Stimulated activated CD8-positive, alpha-beta memory T cell treated with anti-CD3 and anti-CD28 coated beads, Interleukin-15, amount 100 ng/mL, for 1 hour (primary cell): ENCODE data around the gene RNU1-2.
"Not testable (repeated sequence)": the region's sequence is repeated elsewhere in the genome, so short reads cannot be mapped to it uniquely, and the experiment has no call there.

Experiments used
- DNase-seq: peaks from one replicate; pipeline ENCODE4 v3.0.0-alpha.2; 2020; ENCODE audit warnings: low read depth

Gene RNU1-2

GRCh38 chr1:16911851-16912721 is 16.3 kb downstream of the RNU1-2 start:
- not testable (repeated sequence) for DNase-seq

- not testable (repeated sequence) for DNase-seq
These were observed 17.0 kb downstream of the RNU1-2 start for GRCh38 chr1:16912742-16913141.

- DNase-seq, result no peak
These were observed 17.5 kb downstream of the RNU1-2 start for GRCh38 chr1:16913181-16913832.

GRCh38 chr1:16913833-16914662 is 18.3 kb downstream of the RNU1-2 start:
- DNase-seq, result peak; percentile 90

GRCh38 chr1:16914928-16915626 is 19.3 kb downstream of the RNU1-2 start:
- DNase-seq, result not testable (repeated sequence)

- DNase-seq, result no peak
These were observed 19.8 kb downstream of the RNU1-2 start for GRCh38 chr1:16915627-16915973.

GRCh38 chr1:16916036-16916880 is 20.5 kb downstream of the RNU1-2 start:
- not testable (repeated sequence) for DNase-seq

GRCh38 chr1:16918371-16918770 is 22.6 kb downstream of the RNU1-2 start:
- DNase-seq, result no peak

- DNase-seq, result not testable (repeated sequence)
These were observed 23.3 kb downstream of the RNU1-2 start for GRCh38 chr1:16918936-16919665.

GRCh38 chr1:16920951-16921350 is 25.2 kb downstream of the RNU1-2 start:
- DNase-seq, result no peak

GRCh38 chr1:16921391-16922185 is 25.8 kb downstream of the RNU1-2 start, which contains the start of gene CROCC:
Gene CROCC, plus strand, starts transcription at chr1:16921931. Its CDS starts 88 bp downstream, at chr1:16922019.
- DNase-seq, result peak; percentile 19

- DNase-seq, result no peak
These were observed 26.7 kb downstream of the RNU1-2 start for GRCh38 chr1:16922466-16922865.

- no peak for DNase-seq
These were observed 27.2 kb downstream of the RNU1-2 start for GRCh38 chr1:16922885-16923431.

- no peak for DNase-seq
These were observed 28.6 kb downstream of the RNU1-2 start for GRCh38 chr1:16924216-16924918.

- no peak for DNase-seq
These were observed 29.2 kb downstream of the RNU1-2 start for GRCh38 chr1:16924919-16925477.

GRCh38 chr1:16925635-16926490 is 30.1 kb downstream of the RNU1-2 start:
- DNase-seq, result no peak

- DNase-seq, result no peak
These were observed 30.8 kb downstream of the RNU1-2 start for GRCh38 chr1:16926491-16927073.
